WTC11 (cell line): Measurements from ENCODE around the gene CCDC107.

Experiments used
- GTF2I ChIP-seq: fragments of 250-450 bp; sonication (Bioruptor Pico); conservative IDR thresholded peaks from 2 replicates; pipeline ENCODE4 v1.4.0; 2021; ENCODE audit warnings: mild to moderate bottlenecking
- IRF2 ChIP-seq: sonication (generic); formaldehyde crosslinking; IDR thresholded peaks from 2 replicates; pipeline ENCODE4 v1.8.0; 2022; ENCODE audit warnings: low read depth, missing genetic modification reagents, borderline replicate concordance
- NFYB ChIP-seq: sonication (generic); formaldehyde crosslinking; conservative IDR thresholded peaks from 2 replicates; pipeline ENCODE4 v1.8.0; 2022; ENCODE audit warnings: low read depth, missing genetic modification reagents
- TCF7 ChIP-seq: sonication (generic); formaldehyde crosslinking; IDR thresholded peaks from 2 replicates; pipeline ENCODE4 v1.8.0; 2022; ENCODE audit warnings: mild to moderate bottlenecking, low read depth, missing genetic modification reagents, moderate library complexity
- ZNF423 ChIP-seq: fragments of 250-450 bp; sonication (Bioruptor Pico); IDR thresholded peaks from 2 replicates; pipeline ENCODE4 v2.1.2; 2022; ENCODE audit warnings: mild to moderate bottlenecking, moderate library complexity
- TF ChIP-seq, protein P1 (sequence below): fragments of 200-600 bp; IDR thresholded peaks from 2 replicates; pipeline ENCODE4 v1.8.0; 2022; ENCODE audit warnings: antibody characterized with exemption
- TF ChIP-seq, protein P2 (sequence below): sonication (generic); formaldehyde crosslinking; IDR thresholded peaks from 2 replicates; pipeline ENCODE4 v1.8.1; 2023; ENCODE audit warnings: mild to moderate bottlenecking, missing genetic modification reagents, moderate library complexity
- TF ChIP-seq, protein P3 (sequence below): sonication (generic); formaldehyde crosslinking; IDR thresholded peaks from 2 replicates; pipeline ENCODE4 v1.8.1; 2022; ENCODE audit warnings: mild to moderate bottlenecking, missing genetic modification reagents, moderate library complexity, borderline replicate concordance
- TF ChIP-seq, protein P4 (sequence below): fragments of 250-450 bp; sonication (Bioruptor Pico); IDR thresholded peaks from 2 replicates; pipeline ENCODE4 v1.8.0; 2021; ENCODE audit warnings: mild to moderate bottlenecking
- TF ChIP-seq, protein P5 (sequence below): sonication (generic); formaldehyde crosslinking; IDR thresholded peaks from 2 replicates; pipeline ENCODE4 v1.8.1; 2022; ENCODE audit warnings: mild to moderate bottlenecking, moderate library complexity, missing genetic modification reagents
- TF ChIP-seq, protein P6 (sequence below): sonication (generic); formaldehyde crosslinking; IDR thresholded peaks from 2 replicates; pipeline ENCODE4 v1.8.0; 2022; ENCODE audit warnings: mild to moderate bottlenecking, missing genetic modification reagents
- TF ChIP-seq, protein P7 (sequence below): fragments of 250-450 bp; sonication (Bioruptor Pico); conservative IDR thresholded peaks from 2 replicates; pipeline ENCODE4 v1.9.0; 2021; ENCODE audit warnings: mild to moderate bottlenecking
- TF ChIP-seq, protein P8 (sequence below): sonication (generic); formaldehyde crosslinking; IDR thresholded peaks from 2 replicates; pipeline ENCODE4 v1.8.1; 2023; ENCODE audit warnings: mild to moderate bottlenecking, missing genetic modification reagents
- TF ChIP-seq, protein P9 (sequence below): sonication (generic); formaldehyde crosslinking; conservative IDR thresholded peaks from 2 replicates; pipeline ENCODE4 v1.8.1; 2023; ENCODE audit warnings: mild to moderate bottlenecking, low read depth, missing genetic modification reagents, moderate library complexity

DNA sequence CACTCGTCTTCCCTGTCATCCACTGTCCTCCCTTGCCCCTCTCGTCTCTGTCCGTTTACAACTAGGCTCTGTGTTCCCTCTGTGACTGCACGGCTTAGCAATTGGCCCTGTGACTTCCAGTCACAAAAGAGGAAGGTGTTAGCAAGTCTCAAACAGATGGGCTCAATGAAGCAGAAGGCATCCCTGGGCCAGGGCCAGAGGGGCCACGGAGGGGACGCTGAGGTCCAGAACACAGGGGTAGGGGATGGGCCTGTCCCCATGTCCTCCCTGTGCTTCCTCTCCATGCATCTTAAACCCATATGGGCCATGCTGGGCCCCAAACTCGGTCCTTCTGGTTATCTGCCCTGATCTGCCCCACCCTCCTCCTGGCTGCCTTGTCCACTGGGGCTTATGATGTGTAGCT is 39.8 kb upstream of the CCDC107 start, which contains the start of gene CD72:
- TF ChIP-seq, protein P1, sequence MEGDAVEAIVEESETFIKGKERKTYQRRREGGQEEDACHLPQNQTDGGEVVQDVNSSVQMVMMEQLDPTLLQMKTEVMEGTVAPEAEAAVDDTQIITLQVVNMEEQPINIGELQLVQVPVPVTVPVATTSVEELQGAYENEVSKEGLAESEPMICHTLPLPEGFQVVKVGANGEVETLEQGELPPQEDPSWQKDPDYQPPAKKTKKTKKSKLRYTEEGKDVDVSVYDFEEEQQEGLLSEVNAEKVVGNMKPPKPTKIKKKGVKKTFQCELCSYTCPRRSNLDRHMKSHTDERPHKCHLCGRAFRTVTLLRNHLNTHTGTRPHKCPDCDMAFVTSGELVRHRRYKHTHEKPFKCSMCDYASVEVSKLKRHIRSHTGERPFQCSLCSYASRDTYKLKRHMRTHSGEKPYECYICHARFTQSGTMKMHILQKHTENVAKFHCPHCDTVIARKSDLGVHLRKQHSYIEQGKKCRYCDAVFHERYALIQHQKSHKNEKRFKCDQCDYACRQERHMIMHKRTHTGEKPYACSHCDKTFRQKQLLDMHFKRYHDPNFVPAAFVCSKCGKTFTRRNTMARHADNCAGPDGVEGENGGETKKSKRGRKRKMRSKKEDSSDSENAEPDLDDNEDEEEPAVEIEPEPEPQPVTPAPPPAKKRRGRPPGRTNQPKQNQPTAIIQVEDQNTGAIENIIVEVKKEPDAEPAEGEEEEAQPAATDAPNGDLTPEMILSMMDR = no peak
- TF ChIP-seq NFYB (CRISPR knock-in tag) (no peak), ZNF423 (no peak), GTF2I (CRISPR knock-in tag) (no peak), IRF2 (no peak), TCF7 (no peak)
- TF ChIP-seq, protein P2, sequence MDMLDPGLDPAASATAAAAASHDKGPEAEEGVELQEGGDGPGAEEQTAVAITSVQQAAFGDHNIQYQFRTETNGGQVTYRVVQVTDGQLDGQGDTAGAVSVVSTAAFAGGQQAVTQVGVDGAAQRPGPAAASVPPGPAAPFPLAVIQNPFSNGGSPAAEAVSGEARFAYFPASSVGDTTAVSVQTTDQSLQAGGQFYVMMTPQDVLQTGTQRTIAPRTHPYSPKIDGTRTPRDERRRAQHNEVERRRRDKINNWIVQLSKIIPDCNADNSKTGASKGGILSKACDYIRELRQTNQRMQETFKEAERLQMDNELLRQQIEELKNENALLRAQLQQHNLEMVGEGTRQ (CRISPR knock-in tag) = no peak
- TF ChIP-seq, protein P3, sequence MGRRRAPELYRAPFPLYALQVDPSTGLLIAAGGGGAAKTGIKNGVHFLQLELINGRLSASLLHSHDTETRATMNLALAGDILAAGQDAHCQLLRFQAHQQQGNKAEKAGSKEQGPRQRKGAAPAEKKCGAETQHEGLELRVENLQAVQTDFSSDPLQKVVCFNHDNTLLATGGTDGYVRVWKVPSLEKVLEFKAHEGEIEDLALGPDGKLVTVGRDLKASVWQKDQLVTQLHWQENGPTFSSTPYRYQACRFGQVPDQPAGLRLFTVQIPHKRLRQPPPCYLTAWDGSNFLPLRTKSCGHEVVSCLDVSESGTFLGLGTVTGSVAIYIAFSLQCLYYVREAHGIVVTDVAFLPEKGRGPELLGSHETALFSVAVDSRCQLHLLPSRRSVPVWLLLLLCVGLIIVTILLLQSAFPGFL (CRISPR knock-in tag) = no peak
- TF ChIP-seq, protein P4, sequence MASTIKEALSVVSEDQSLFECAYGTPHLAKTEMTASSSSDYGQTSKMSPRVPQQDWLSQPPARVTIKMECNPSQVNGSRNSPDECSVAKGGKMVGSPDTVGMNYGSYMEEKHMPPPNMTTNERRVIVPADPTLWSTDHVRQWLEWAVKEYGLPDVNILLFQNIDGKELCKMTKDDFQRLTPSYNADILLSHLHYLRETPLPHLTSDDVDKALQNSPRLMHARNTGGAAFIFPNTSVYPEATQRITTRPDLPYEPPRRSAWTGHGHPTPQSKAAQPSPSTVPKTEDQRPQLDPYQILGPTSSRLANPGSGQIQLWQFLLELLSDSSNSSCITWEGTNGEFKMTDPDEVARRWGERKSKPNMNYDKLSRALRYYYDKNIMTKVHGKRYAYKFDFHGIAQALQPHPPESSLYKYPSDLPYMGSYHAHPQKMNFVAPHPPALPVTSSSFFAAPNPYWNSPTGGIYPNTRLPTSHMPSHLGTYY (CRISPR knock-in tag) = no peak
- TF ChIP-seq, protein P5, sequence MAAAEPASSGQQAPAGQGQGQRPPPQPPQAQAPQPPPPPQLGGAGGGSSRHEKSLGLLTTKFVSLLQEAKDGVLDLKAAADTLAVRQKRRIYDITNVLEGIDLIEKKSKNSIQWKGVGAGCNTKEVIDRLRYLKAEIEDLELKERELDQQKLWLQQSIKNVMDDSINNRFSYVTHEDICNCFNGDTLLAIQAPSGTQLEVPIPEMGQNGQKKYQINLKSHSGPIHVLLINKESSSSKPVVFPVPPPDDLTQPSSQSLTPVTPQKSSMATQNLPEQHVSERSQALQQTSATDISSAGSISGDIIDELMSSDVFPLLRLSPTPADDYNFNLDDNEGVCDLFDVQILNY (CRISPR knock-in tag) = no peak
- TF ChIP-seq, protein P6, sequence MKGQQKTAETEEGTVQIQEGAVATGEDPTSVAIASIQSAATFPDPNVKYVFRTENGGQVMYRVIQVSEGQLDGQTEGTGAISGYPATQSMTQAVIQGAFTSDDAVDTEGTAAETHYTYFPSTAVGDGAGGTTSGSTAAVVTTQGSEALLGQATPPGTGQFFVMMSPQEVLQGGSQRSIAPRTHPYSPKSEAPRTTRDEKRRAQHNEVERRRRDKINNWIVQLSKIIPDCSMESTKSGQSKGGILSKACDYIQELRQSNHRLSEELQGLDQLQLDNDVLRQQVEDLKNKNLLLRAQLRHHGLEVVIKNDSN (CRISPR knock-in tag) = no peak
- TF ChIP-seq, protein P7, sequence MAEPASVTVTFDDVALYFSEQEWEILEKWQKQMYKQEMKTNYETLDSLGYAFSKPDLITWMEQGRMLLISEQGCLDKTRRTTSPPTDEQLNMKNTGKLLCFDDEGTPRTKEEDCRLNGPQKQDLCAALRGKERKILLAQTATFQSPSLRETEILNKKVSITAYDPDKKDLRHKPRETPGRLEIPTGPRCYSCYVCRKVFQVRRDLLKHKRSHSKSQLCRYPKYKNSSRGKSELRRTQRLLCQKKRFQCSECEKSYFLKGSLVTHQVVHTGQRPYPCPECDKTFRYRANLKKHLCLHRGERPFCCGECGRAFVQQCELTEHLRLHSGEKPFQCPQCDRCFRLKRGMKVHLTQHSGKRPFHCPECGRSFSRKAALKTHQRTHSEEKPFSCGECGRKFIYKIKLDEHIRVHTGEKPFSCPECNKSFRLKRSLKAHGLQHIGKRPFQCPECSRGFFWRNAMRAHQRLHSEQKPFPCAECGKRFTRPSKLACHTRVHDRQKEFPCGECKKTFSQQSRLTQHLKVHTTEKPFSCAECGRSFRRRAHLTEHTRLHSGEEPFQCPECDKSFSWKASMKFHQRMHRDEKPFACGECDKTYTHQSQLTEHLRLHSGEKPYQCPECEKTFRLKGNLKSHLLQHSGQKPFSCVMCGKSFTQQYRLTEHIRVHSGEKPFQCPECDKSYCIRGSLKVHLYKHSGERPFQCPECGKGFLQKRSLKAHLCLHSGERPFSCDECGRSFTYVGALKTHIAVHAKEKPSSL = no peak
- TF ChIP-seq, protein P8, sequence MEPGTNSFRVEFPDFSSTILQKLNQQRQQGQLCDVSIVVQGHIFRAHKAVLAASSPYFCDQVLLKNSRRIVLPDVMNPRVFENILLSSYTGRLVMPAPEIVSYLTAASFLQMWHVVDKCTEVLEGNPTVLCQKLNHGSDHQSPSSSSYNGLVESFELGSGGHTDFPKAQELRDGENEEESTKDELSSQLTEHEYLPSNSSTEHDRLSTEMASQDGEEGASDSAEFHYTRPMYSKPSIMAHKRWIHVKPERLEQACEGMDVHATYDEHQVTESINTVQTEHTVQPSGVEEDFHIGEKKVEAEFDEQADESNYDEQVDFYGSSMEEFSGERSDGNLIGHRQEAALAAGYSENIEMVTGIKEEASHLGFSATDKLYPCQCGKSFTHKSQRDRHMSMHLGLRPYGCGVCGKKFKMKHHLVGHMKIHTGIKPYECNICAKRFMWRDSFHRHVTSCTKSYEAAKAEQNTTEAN = no peak
- TF ChIP-seq, protein P9, sequence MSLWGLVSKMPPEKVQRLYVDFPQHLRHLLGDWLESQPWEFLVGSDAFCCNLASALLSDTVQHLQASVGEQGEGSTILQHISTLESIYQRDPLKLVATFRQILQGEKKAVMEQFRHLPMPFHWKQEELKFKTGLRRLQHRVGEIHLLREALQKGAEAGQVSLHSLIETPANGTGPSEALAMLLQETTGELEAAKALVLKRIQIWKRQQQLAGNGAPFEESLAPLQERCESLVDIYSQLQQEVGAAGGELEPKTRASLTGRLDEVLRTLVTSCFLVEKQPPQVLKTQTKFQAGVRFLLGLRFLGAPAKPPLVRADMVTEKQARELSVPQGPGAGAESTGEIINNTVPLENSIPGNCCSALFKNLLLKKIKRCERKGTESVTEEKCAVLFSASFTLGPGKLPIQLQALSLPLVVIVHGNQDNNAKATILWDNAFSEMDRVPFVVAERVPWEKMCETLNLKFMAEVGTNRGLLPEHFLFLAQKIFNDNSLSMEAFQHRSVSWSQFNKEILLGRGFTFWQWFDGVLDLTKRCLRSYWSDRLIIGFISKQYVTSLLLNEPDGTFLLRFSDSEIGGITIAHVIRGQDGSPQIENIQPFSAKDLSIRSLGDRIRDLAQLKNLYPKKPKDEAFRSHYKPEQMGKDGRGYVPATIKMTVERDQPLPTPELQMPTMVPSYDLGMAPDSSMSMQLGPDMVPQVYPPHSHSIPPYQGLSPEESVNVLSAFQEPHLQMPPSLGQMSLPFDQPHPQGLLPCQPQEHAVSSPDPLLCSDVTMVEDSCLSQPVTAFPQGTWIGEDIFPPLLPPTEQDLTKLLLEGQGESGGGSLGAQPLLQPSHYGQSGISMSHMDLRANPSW (CRISPR knock-in tag) = no peak
